GM19240 (cell line): ENCODE results near the gene PROM1.

Experiments
- DNase-seq: peaks from one replicate; pipeline ENCODE4 v3.0.0; 2011; ENCODE audit warnings: low spot score; ENCODE audit not compliant: insufficient read length

The PROM1 gene

GRCh38 chr4:16067515-16067914 is 16.3 kb downstream of the PROM1 start:
- no peak for DNase-seq

- DNase-seq, result no peak
Measured at GRCh38 chr4:16066586-16067128, 17.2 kb downstream of the PROM1 start.

- DNase-seq, result no peak
Measured at GRCh38 chr4:16065066-16065465, 18.8 kb downstream of the PROM1 start.

GRCh38 chr4:16062601-16063000 is 21.2 kb downstream of the PROM1 start:
- no peak for DNase-seq

GRCh38 chr4:16056681-16057385 is 27.0 kb downstream of the PROM1 start:
- no peak for DNase-seq

- DNase-seq, result no peak
Measured at GRCh38 chr4:16055873-16056272, 27.9 kb downstream of the PROM1 start.

- DNase-seq, result no peak
Measured at GRCh38 chr4:16055471-16055870, 28.4 kb downstream of the PROM1 start.

- no peak for DNase-seq
Measured at GRCh38 chr4:16052939-16053338, 30.9 kb downstream of the PROM1 start.

- no peak for DNase-seq
Measured at GRCh38 chr4:16051980-16052379, 31.8 kb downstream of the PROM1 start.

GRCh38 chr4:16051132-16051531 is 32.7 kb downstream of the PROM1 start:
- DNase-seq, result no peak

GRCh38 chr4:16050669-16051068 is 33.2 kb downstream of the PROM1 start:
- DNase-seq, result no peak

GRCh38 chr4:16048619-16049419 is 35.0 kb downstream of the PROM1 start:
- no peak for DNase-seq

- DNase-seq, result no peak
Measured at GRCh38 chr4:16045687-16046086, 38.1 kb downstream of the PROM1 start.

GRCh38 chr4:16043642-16044498 is 40.0 kb downstream of the PROM1 start:
- DNase-seq, result no peak

- DNase-seq, result no peak
Measured at GRCh38 chr4:16039139-16039538, 44.7 kb downstream of the PROM1 start.

GRCh38 chr4:16037901-16038300 is 45.9 kb downstream of the PROM1 start:
- DNase-seq, result no peak

GRCh38 chr4:16035843-16036242 is 48.0 kb downstream of the PROM1 start:
- DNase-seq, result no peak

GRCh38 chr4:16034010-16034748 is 49.6 kb downstream of the PROM1 start:
- DNase-seq, result no peak

GRCh38 chr4:16032396-16032770 is 51.4 kb downstream of the PROM1 start:
- DNase-seq, result no peak

GRCh38 chr4:16031546-16032395 is 52.1 kb downstream of the PROM1 start:
- DNase-seq, result no peak
